ENCODE measurements around the gene SLC30A10.
"Not testable (repeated sequence)": the region's sequence is repeated elsewhere in the genome, so short reads cannot be mapped to it uniquely, and the experiment has no call there.

SLC30A10 gene

GRCh38 chr1:219897914-219898313, 30.4 kb downstream of the SLC30A10 start:
- no peak overlapping the region for H3K4me3 ChIP-seq (ENCODE audit: low read length)
- no peak for DNase-seq (ENCODE audit: low read depth)
- no peak for TF ChIP-seq CTCF (conservative IDR thresholded peaks at IDR 0.05; ENCODE audit: low read depth, low read length)

- not testable (repeated sequence) for DNase-seq (ENCODE audit: low read depth); H3K4me3 ChIP-seq (ENCODE audit: low read length)
Observed at GRCh38 chr1:219892271-219892670, 36.1 kb downstream of the SLC30A10 start.

- not testable (repeated sequence) for H3K4me3 ChIP-seq (ENCODE audit: low read length); DNase-seq (ENCODE audit: low read depth)
Observed at GRCh38 chr1:219891846-219892245, 36.5 kb downstream of the SLC30A10 start.

GRCh38 chr1:219888667-219889066, 39.7 kb downstream of the SLC30A10 start:
- H3K4me3 ChIP-seq (ENCODE audit: low read length); DNase-seq (ENCODE audit: low read depth): not testable (repeated sequence)

GRCh38 chr1:219885680-219886079, 42.7 kb downstream of the SLC30A10 start:
- H3K4me3 ChIP-seq (ENCODE audit: low read length) = no peak overlapping the region
- TF ChIP-seq CTCF (conservative IDR thresholded peaks at IDR 0.05; ENCODE audit: low read depth, low read length) = no peak
- DNase-seq (ENCODE audit: low read depth) = no peak

- no peak for TF ChIP-seq CTCF (conservative IDR thresholded peaks at IDR 0.05; ENCODE audit: low read depth, low read length)
- H3K4me3 ChIP-seq (ENCODE audit: low read length) = no peak overlapping the region
- no peak for DNase-seq (ENCODE audit: low read depth)
Observed at GRCh38 chr1:219883400-219884332, 44.7 kb downstream of the SLC30A10 start.

GRCh38 chr1:219882755-219883154, 45.6 kb downstream of the SLC30A10 start:
- DNase-seq (ENCODE audit: low read depth) = no peak

GRCh38 chr1:219882096-219882495, 46.3 kb downstream of the SLC30A10 start:
- H3K4me3 ChIP-seq (ENCODE audit: low read length) = no peak overlapping the region
- DNase-seq (ENCODE audit: low read depth) = no peak

More at GRCh38 chr1:219882755-219883154, 45.6 kb downstream of the SLC30A10 start:
- TF ChIP-seq CTCF (conservative IDR thresholded peaks at IDR 0.05; ENCODE audit: low read depth, low read length) = no peak
- no peak overlapping the region for H3K4me3 ChIP-seq (ENCODE audit: low read length)

More at GRCh38 chr1:219882096-219882495, 46.3 kb downstream of the SLC30A10 start:
- no peak for TF ChIP-seq CTCF (conservative IDR thresholded peaks at IDR 0.05; ENCODE audit: low read depth, low read length)

All from retinal pigment epithelial cell (primary cell).